K562 (cell line): Measurements from ENCODE around the gene DACT1. TPM values are rescaled to one million over a fixed set of nuclear protein-coding genes. Genes with fewer than 3 reads are reported as not detected.
A peak's percentile ranks its signal among the peaks of the same experiment; 100 is the strongest.

Experiments used
- ATAC-seq: fragments of 200-7000 bp; cut with Tn5 transposase; 3 replicates; pipeline ENCODE4 v1.9.1; 2020; ENCODE audit warnings: moderate library complexity
- BruUV-seq: library from RNA; stranded (reverse); fragments of 400-500 nt; replicated peaks from 2 replicates; lab custom pipeline; 2021; lab: Mats Ljungman, UMichigan
- CTCF ChIA-PET: fragments of 300-600 bp; formaldehyde crosslinking; extraction: SDS; loops from one replicate; lab custom pipeline; 2021; ENCODE audit warnings: low intra/inter-chr PET ratio; lab: Yijun Ruan, JAX
- POLR2A ChIA-PET: fragments of 300-600, 350-650 bp; sonication (Branson Sonifier 250); formaldehyde crosslinking; extraction: SDS; loops from one replicate; lab custom pipeline; 2021; ENCODE audit warnings: antibody characterized with exemption, inconsistent platforms; lab: Yijun Ruan, JAX
- DNase-seq, 4 experiments: peaks; one replicate each; pipeline versions ENCODE4 v3.0.0 to v3.0.0-alpha.2; 2011 to 2018; ENCODE audit warnings: low spot score in 3 of 4, mixed read lengths in 3 of 4; ENCODE audit errors: extremely low read depth in 1 of 4
- FAIRE-seq: peaks from 2 replicates; lab custom pipeline; 2011; peaks lifted over from hg19 to GRCh38; lab: Jason Lieb, UNC
- H2AFZ ChIP-seq: 2 replicates; pipeline ENCODE4 v1.6.0; 2011; ENCODE audit warnings: low read depth, low read length, control low read depth, inconsistent platforms
- H3K27ac ChIP-seq: fragments of 200-600 bp; 3 replicates; pipeline ENCODE4 v1.8.0; 2011; ENCODE audit warnings: low read depth, mild to moderate bottlenecking, control low read depth, inconsistent platforms, low read length, moderate library complexity, mixed read lengths; ENCODE audit errors: extremely low read depth
- H3K27me3 ChIP-seq, 2 experiments: fragments of 300-600 bp in 1 of 2; 2 replicates in 1 of 2; 3 replicates in 1 of 2; pipeline versions ENCODE4 v1.6.0 to v1.8.0; 2011; ENCODE audit warnings: inconsistent platforms in 2 of 2, low read length in 2 of 2, mild to moderate bottlenecking in 1 of 2, mixed read lengths in 1 of 2, moderate library complexity in 1 of 2; ENCODE audit not compliant: control insufficient read depth in 2 of 2, insufficient read depth in 2 of 2
- H3K36me3 ChIP-seq: fragments of 300-600 bp; 3 replicates; pipeline ENCODE4 v1.8.0; 2011; ENCODE audit warnings: mild to moderate bottlenecking, low read length, inconsistent platforms; ENCODE audit not compliant: control insufficient read depth, insufficient read depth
- H3K4me1 ChIP-seq, 2 experiments: fragments of 200-600 bp in 1 of 2; replicated peaks in 1 of 2; 2 replicates in 1 of 2; 3 replicates in 1 of 2; pipeline versions ENCODE4 v1.5.1 to v1.8.0; 2011; ENCODE audit warnings: inconsistent platforms in 2 of 2, low read length in 2 of 2, mild to moderate bottlenecking in 1 of 2, mixed read lengths in 1 of 2, moderate library complexity in 1 of 2; ENCODE audit not compliant: control insufficient read depth in 2 of 2, insufficient read depth in 2 of 2
- H3K4me2 ChIP-seq: 2 replicates; pipeline ENCODE4 v1.6.1; 2011; ENCODE audit warnings: low read length, control low read depth, inconsistent platforms, mixed read lengths; ENCODE audit not compliant: insufficient read depth
- H3K4me3 ChIP-seq: fragments of 200-600 bp; sonication (generic), shearing (Covaris generic); 2 replicates; pipeline ENCODE4 v1.5.1; 2016; ENCODE audit warnings: control low read depth, inconsistent platforms
- H3K79me2 ChIP-seq: fragments of 200-600 bp; 3 replicates; pipeline ENCODE4 v1.8.0; 2011; ENCODE audit warnings: low read length, inconsistent platforms; ENCODE audit not compliant: control insufficient read depth, insufficient read depth
- H3K9ac ChIP-seq, 2 experiments: 2 replicates each; pipeline versions ENCODE4 v1.6.0 to v1.6.1; 2011; ENCODE audit warnings: low read depth in 2 of 2, low read length in 2 of 2, control low read depth in 1 of 2, inconsistent platforms in 1 of 2, mild to moderate bottlenecking in 1 of 2, mixed read lengths in 1 of 2; ENCODE audit not compliant: insufficient read depth in 1 of 2
- H3K9me1 ChIP-seq: one replicate; pipeline ENCODE4 v1.6.0; 2011; ENCODE audit warnings: inconsistent platforms, mild to moderate bottlenecking, low read length, moderate library complexity; ENCODE audit not compliant: control insufficient read depth, insufficient read depth
- H3K9me3 ChIP-seq: replicated peaks from 2 replicates; pipeline ENCODE4 v1.5.1; 2011; ENCODE audit warnings: low read depth, low read length, inconsistent platforms; ENCODE audit not compliant: control insufficient read depth, insufficient read depth
- H4K20me1 ChIP-seq: replicated peaks from 2 replicates; pipeline ENCODE4 v1.6.1; 2011; ENCODE audit warnings: low read length, inconsistent platforms, mixed read lengths; ENCODE audit not compliant: control insufficient read depth, insufficient read depth
- CEBPG ChIP-seq, 3 experiments: fragments of 200-800 bp in 1 of 3; sonication (Bioruptor generic) in 1 of 3; sonication (generic) in 1 of 3; formaldehyde crosslinking in 1 of 3; IDR thresholded peaks in 2 of 3; conservative IDR thresholded peaks in 1 of 3; 2 replicates each; pipeline versions ENCODE4 v1.6.1 to v1.8.0; 2016 to 2022; ENCODE audit warnings: missing compliant biosample characterization in 2 of 3, missing genetic modification characterization in 2 of 3, mild to moderate bottlenecking in 1 of 3, missing genetic modification reagents in 1 of 3
- SAFB2 ChIP-seq: fragments of 200-400 bp; formaldehyde crosslinking; IDR thresholded peaks from 2 replicates; pipeline ENCODE4 v1.6.1; 2018; ENCODE audit warnings: borderline replicate concordance, low read length, low read depth, moderate library complexity; ENCODE audit not compliant: severe bottlenecking
- ZFPM2 ChIP-seq: fragments of 250-450 bp; sonication (Bioruptor Pico); IDR thresholded peaks from 2 replicates; pipeline ENCODE4 v1.5.1; 2022; ENCODE audit warnings: mild to moderate bottlenecking
- ZFX ChIP-seq: sonication (generic); formaldehyde crosslinking; IDR thresholded peaks from 2 replicates; pipeline ENCODE4 v1.8.0; 2022; ENCODE audit warnings: mild to moderate bottlenecking, missing genetic modification reagents, moderate library complexity
- ZNF175 ChIP-seq: fragments of 200-800 bp; sonication (Bioruptor generic); IDR thresholded peaks from 2 replicates; pipeline ENCODE4 v1.6.1; 2016; ENCODE audit warnings: low read depth, mild to moderate bottlenecking, missing genetic modification characterization, missing compliant biosample characterization
- ZNF184 ChIP-seq: sonication (generic); formaldehyde crosslinking; IDR thresholded peaks from 2 replicates; pipeline ENCODE4 v1.5.0; 2020; ENCODE audit warnings: missing genetic modification reagents
- WGBS: fragments of 100-300 bp; shearing (Covaris generic); methylation state at CpG from one replicate; pipeline ENCODE4 v1.1.6; 2016; ENCODE audit warnings: low coverage, mixed read lengths; ENCODE audit not compliant: insufficient coverage; ENCODE audit errors: missing lambda C conversion rate; 5-methylcytosine and 5-hydroxymethylcytosine counted together
- in situ Hi-C: fragments of 300-500 bp; cut with MboI; formaldehyde crosslinking; loops from 4 replicates; pipeline ENCODE4 v1.15.0; 2018; ENCODE audit warnings: inconsistent platforms, mixed read lengths
- intact Hi-C: fragments of 100-400 bp; cut with micrococcal nuclease; formaldehyde crosslinking; loops from 2 replicates; pipeline ENCODE4 v1.14.2; 2022
- polyA plus RNA-seq, 8 experiments: library from polyadenylated mRNA; depleted of rRNA in 4 of 8; stranded (reverse) in 5 of 8; unstranded in 3 of 8; fragments of >200 nt; fragmentation: Nextera tagmentation in 2 of 8; fragmentation: Illumina TruSeq in 1 of 8; extraction: Ambion mirVana in 2 of 8; extraction: Trizol in 1 of 8; gene quantifications; 2 replicates each; pipeline versions ENCODE4 v1.2.1 to v1.2.3, GENCODE V29; 2011 to 2014; ENCODE audit warnings: inconsistent platforms in 1 of 8, missing spikeins in 1 of 8
- total RNA-seq, 7 experiments: library from RNA; depleted of rRNA in 6 of 7; stranded (reverse); fragments of >200 nt in 6 of 7; fragmentation: Illumina TruSeq in 2 of 7; extraction: Trizol in 2 of 7; gene quantifications; 2 replicates each; pipeline versions ENCODE4 v1.2.1 to v1.2.3, GENCODE V29; 2011 to 2021; ENCODE audit warnings: low replicate concordance in 1 of 7

Gene DACT1
- total and polyA plus RNA-seq, 9 of the 15 experiments (the other 6 are each of a cell fraction or from before 2014, with no cell fraction given), result 0.07 to 0.30 (median 0.13) TPM

GRCh38 chr14:58650857-58651256 lies 13.1 kb downstream of the DACT1 start (continued):
- no peak for TF ChIP-seq ZFX (CRISPR knock-in tag)
- TF ChIP-seq ZNF184 (CRISPR knock-in tag), result no peak
- TF ChIP-seq ZNF175 (CRISPR knock-in tag), result no peak
- TF ChIP-seq ZFPM2 (CRISPR knock-in tag), result no peak

DNA sequence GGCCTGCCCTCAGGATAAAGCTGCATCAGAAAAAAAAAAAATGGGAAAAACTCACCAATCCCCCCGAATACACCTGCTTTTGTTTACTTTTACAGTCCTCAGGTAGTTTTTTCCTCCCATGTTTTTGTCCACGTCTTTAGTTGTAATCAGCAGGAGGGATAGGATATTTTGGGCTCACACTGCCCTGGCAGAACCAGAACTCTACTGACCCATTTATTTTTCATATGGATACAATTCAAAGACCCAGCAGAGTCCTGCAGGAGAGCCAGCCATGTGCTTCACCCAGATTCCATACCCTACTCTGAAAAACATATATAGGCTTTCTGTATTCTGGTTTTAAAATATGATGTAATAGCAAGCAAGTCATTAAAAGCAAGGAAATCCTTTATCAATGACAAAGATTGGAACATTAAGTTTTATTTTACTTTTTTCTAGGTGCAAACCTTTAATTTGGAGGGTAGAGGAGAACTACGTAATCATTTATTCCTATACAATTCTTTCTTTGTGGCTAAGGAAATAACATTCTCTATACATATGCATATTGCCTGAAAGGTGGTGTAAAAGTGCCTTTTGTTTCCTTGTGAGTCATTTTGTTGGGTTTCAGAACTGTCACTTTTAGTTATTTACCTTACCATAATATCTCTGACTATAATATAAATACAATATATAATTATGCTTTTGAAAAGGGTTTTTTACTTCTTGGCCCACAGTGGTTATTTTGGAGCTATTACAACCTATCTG lies 19.1 kb downstream of the DACT1 start:
- H3K9ac ChIP-seq, result no peak overlapping the region
- no peak overlapping the region for H3K27ac ChIP-seq
- H3K4me3 ChIP-seq, result no peak overlapping the region
- FAIRE-seq, result no peak
- intact Hi-C loops (no loop called here), in situ Hi-C loops (no loop called here)
- no peak for DNase-seq
- H3K4me1 ChIP-seq, result no peaks in the 10 kb centered on the region
- WGBS, result 0% methylated on average over 3 of the region's 3 CpGs
- H3K9me3 ChIP-seq, result no peaks in the 10 kb centered on the region
- BruUV-seq, result no TSS peak
- H3K9me1 ChIP-seq, result no peaks in the 10 kb centered on the region
- H4K20me1 ChIP-seq, result no peaks in the 10 kb centered on the region
- POLR2A ChIA-PET, result interaction anchor here (0.6 kb wide), 1 partner anchor 634 kb away, joined by 3 read pairs; no protein-coding TSS in a partner anchor
- H3K79me2 ChIP-seq, result no peaks in the 10 kb centered on the region
- H3K4me2 ChIP-seq, result no peak overlapping the region
- no peaks in the 10 kb centered on the region for H3K36me3 ChIP-seq
- CTCF ChIA-PET, result no interaction called here
- no peaks in the 10 kb centered on the region for H3K27me3 ChIP-seq
- no peak overlapping the region for H2AFZ ChIP-seq
- TF ChIP-seq CEBPG (CRISPR knock-in tag; IDR thresholded peaks at IDR 0.05) (no peak), CEBPG (tag; conservative IDR thresholded peaks at IDR 0.05 in 1 of 2, IDR thresholded peaks at IDR 0.05 in 1 of 2) (peak in 1 of 2 experiments; percentile 66; a peak in 2 of 4 replicates), SAFB2 (no peak)
- TF ChIP-seq, all 486 proteins: peak for 1
- no peak for ATAC-seq
